Measurements from ENCODE around the gene IL17RA.

The IL17RA gene

GRCh38 chr22:17158568-17159503 lies 74.0 kb downstream of the IL17RA start, which contains the start of gene HDHD5:
HDHD5 (minus strand) TSS chr22:17159277; CDS start chr22:17159251, 26 bp downstream.
- peak within 1 kb of the TSS; percentile 76 for H3K9ac ChIP-seq (ENCODE audit: low read length)
- H3F3A ChIP-seq (ENCODE audit: insufficient read depth, low read length): peaks cover 7% of the 10 kb centered on the region; the same call in 1 of the 2 replicates
- TF ChIP-seq EZH2 (optimal IDR thresholded peaks at IDR 0.05; ENCODE audit: low read depth, low read length) (no peak), EZH2phosphoT487 (IDR thresholded peaks at IDR 0.05; ENCODE audit: low read length) (no peak)
- TF ChIP-seq, protein P1, sequence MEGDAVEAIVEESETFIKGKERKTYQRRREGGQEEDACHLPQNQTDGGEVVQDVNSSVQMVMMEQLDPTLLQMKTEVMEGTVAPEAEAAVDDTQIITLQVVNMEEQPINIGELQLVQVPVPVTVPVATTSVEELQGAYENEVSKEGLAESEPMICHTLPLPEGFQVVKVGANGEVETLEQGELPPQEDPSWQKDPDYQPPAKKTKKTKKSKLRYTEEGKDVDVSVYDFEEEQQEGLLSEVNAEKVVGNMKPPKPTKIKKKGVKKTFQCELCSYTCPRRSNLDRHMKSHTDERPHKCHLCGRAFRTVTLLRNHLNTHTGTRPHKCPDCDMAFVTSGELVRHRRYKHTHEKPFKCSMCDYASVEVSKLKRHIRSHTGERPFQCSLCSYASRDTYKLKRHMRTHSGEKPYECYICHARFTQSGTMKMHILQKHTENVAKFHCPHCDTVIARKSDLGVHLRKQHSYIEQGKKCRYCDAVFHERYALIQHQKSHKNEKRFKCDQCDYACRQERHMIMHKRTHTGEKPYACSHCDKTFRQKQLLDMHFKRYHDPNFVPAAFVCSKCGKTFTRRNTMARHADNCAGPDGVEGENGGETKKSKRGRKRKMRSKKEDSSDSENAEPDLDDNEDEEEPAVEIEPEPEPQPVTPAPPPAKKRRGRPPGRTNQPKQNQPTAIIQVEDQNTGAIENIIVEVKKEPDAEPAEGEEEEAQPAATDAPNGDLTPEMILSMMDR (IDR thresholded peaks at IDR 0.05; ENCODE audit: low read length): no peak
- no peaks in the 10 kb centered on the region for H3K27me3 ChIP-seq (replicated peaks; ENCODE audit: insufficient read depth, low read length)
- peaks cover 40% of the 10 kb centered on the region for H3K79me2 ChIP-seq (ENCODE audit: low read length)
- peak within 1 kb of the TSS; percentile 72; the same call in 1 of the 2 replicates for H3K27ac ChIP-seq (ENCODE audit: low read length)
- DNase-seq: peak; percentile 89
- peak within 1 kb of the TSS; percentile 92 for H2AFZ ChIP-seq (ENCODE audit: low read length)
- peaks cover 5% of the 10 kb centered on the region; the same call in 1 of the 2 replicates for H3K4me1 ChIP-seq (ENCODE audit: low read length)
- peak within 1 kb of the TSS; percentile 95 for H3K4me2 ChIP-seq (ENCODE audit: low read depth, low read length)
- H3K36me3 ChIP-seq (replicated peaks; ENCODE audit: insufficient read depth, low read length): no peaks in the 10 kb centered on the region
- no peaks in the 10 kb centered on the region for H3K9me3 ChIP-seq (replicated peaks; ENCODE audit: insufficient read depth, low read length)
- H3K9me2 ChIP-seq (replicated peaks; ENCODE audit: insufficient read depth, low read length): no peaks in the 10 kb centered on the region
- no peaks in the 10 kb centered on the region for H4K20me1 ChIP-seq (ENCODE audit: insufficient read depth, low read length)
- H3K4me3 ChIP-seq (ENCODE audit: low read length): peak within 1 kb of the TSS; percentile 87

GRCh38 chr22:17159504-17159951 lies 74.7 kb downstream of the IL17RA start:
- Histone ChIP-seq H3K79me2 (ENCODE audit: low read length) (peaks cover 38% of the 10 kb centered on the region), H3K4me2 (ENCODE audit: low read depth, low read length) (peak overlapping the region; percentile 95), H3K4me1 (ENCODE audit: low read length) (peaks cover 5% of the 10 kb centered on the region; the same call in 1 of the 2 replicates), H3F3A (ENCODE audit: insufficient read depth, low read length) (peaks cover 7% of the 10 kb centered on the region; the same call in 1 of the 2 replicates), H2AFZ (ENCODE audit: low read length) (peak overlapping the region; percentile 82), H3K27me3 (replicated peaks; ENCODE audit: insufficient read depth, low read length) (no peaks in the 10 kb centered on the region), H3K27ac (ENCODE audit: low read length) (no peak overlapping the region), H3K36me3 (replicated peaks; ENCODE audit: insufficient read depth, low read length) (no peaks in the 10 kb centered on the region), H4K20me1 (ENCODE audit: insufficient read depth, low read length) (no peaks in the 10 kb centered on the region), H3K4me3 (ENCODE audit: low read length) (peak overlapping the region; percentile 74), H3K9ac (ENCODE audit: low read length) (peak overlapping the region; percentile 52; the same call in 1 of the 2 replicates), H3K9me2 (replicated peaks; ENCODE audit: insufficient read depth, low read length) (no peaks in the 10 kb centered on the region), H3K9me3 (replicated peaks; ENCODE audit: insufficient read depth, low read length) (no peaks in the 10 kb centered on the region)
- DNase-seq: no peak
- TF ChIP-seq, protein P1 (IDR thresholded peaks at IDR 0.05; ENCODE audit: low read length): no peak

DNA sequence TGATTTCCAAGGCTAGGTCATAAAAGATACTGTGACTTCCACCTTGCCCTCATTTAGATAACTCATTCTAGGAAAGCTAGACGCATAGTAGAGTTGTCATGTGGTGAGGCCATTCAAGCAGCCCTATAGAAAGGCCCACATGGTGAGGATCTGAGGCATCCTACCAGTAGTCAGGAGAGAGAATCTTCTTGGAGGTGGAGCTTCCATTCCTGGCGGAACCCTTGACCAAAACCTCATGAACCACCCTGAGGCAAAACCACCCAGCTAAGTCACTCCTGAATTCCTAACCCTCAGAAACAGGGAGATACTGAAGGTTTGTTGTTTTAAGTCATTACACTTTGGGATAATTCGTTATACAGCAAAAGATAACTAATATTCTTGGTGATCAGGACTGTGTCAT lies 77.2 kb downstream of the IL17RA start:
- DNase-seq: no peak

More for the DNA sequence above, 77.2 kb downstream of the IL17RA start:
- H3K9me2 ChIP-seq (replicated peaks; ENCODE audit: insufficient read depth, low read length): no peaks in the 10 kb centered on the region
- no peaks in the 10 kb centered on the region for H3K9me3 ChIP-seq (replicated peaks; ENCODE audit: insufficient read depth, low read length)
- H3K36me3 ChIP-seq (replicated peaks; ENCODE audit: insufficient read depth, low read length): no peaks in the 10 kb centered on the region
- H3K4me2 ChIP-seq (ENCODE audit: low read depth, low read length): no peak overlapping the region
- H2AFZ ChIP-seq (ENCODE audit: low read length): no peak overlapping the region
- no peak overlapping the region for H3K27ac ChIP-seq (ENCODE audit: low read length)
- TF ChIP-seq EZH2 (optimal IDR thresholded peaks at IDR 0.05; ENCODE audit: low read depth, low read length) (no peak), EZH2phosphoT487 (IDR thresholded peaks at IDR 0.05; ENCODE audit: low read length) (no peak)
- TF ChIP-seq, protein P1 (IDR thresholded peaks at IDR 0.05; ENCODE audit: low read length): no peak
- no peak overlapping the region for H3K9ac ChIP-seq (ENCODE audit: low read length)
- H3K27me3 ChIP-seq (replicated peaks; ENCODE audit: insufficient read depth, low read length): no peaks in the 10 kb centered on the region
- no peak overlapping the region for H3K4me3 ChIP-seq (ENCODE audit: low read length)
- H4K20me1 ChIP-seq (ENCODE audit: insufficient read depth, low read length): no peaks in the 10 kb centered on the region
- peaks cover 15% of the 10 kb centered on the region for H3K79me2 ChIP-seq (ENCODE audit: low read length)
- peaks cover 5% of the 10 kb centered on the region; the same call in 1 of the 2 replicates for H3K4me1 ChIP-seq (ENCODE audit: low read length)
- H3F3A ChIP-seq (ENCODE audit: insufficient read depth, low read length): peaks cover 7% of the 10 kb centered on the region; the same call in 1 of the 2 replicates
